IMR-90 (cell line): ENCODE data around the gene COPS2. TPM values are rescaled to one million over a fixed set of nuclear protein-coding genes. Genes with fewer than 3 reads are reported as not detected.

Experiments
- CTCF ChIP-seq: conservative IDR thresholded peaks from 2 replicates; pipeline ENCODE4 v1.5.1; 2012; ENCODE audit warnings: mild to moderate bottlenecking, low read depth, low read length, improper control_type of control experiment
- MXI1 ChIP-seq: IDR thresholded peaks from 2 replicates; pipeline ENCODE4 v1.6.1; 2012; ENCODE audit warnings: low read depth, mild to moderate bottlenecking, low read length, moderate library complexity, borderline replicate concordance
- SMC3 ChIP-seq: fragments of 150-350 bp; IDR thresholded peaks from 2 replicates; pipeline ENCODE4 v1.6.1; 2016; ENCODE audit warnings: low read depth, mild to moderate bottlenecking, antibody characterized with exemption, low read length, moderate library complexity
- polyA plus RNA-seq, 3 experiments: library from polyadenylated mRNA; depleted of rRNA; stranded (reverse); fragments of >200 nt; gene quantifications; 2 replicates each; pipeline ENCODE4 v1.2.3, GENCODE V29; 2012; ENCODE audit warnings: low replicate concordance in 1 of 3
- total RNA-seq: library from RNA; depleted of rRNA; stranded (reverse); fragments of >200 nt; gene quantifications from 2 replicates; pipeline ENCODE4 v1.2.3, GENCODE V29; 2012

The COPS2 gene
- total and polyA plus RNA-seq, 2 of the 4 experiments (the other 2 are of a cell fraction) = 54.6 to 75.6 TPM

- TF ChIP-seq CTCF = no peak
- no peak for TF ChIP-seq MXI1
- no peak for TF ChIP-seq SMC3
Measured at GRCh38 chr15:49163678-49164077, 8.3 kb upstream of the COPS2 start (continued).
